ENCODE measurements around the gene SYT6. TPM values are rescaled to one million over a fixed set of nuclear protein-coding genes. Genes with fewer than 3 reads are reported as not detected.
"Not testable (repeated sequence)": the region's sequence is repeated elsewhere in the genome, so short reads cannot be mapped to it uniquely, and the experiment has no call there.

The SYT6 gene
- total RNA-seq, 1 donor from 2014 or later = not detected

- Mint-ChIP-seq H3K4me1 (no peaks in the 10 kb centered on the region), H3K27me3 (peaks cover 2% of the 10 kb centered on the region), H3K4me3 (no peak overlapping the region), H3K9me3 (peaks cover 8% of the 10 kb centered on the region), H3K27ac (no peak overlapping the region), H3K36me3 (ENCODE audit: low read depth) (no peaks in the 10 kb centered on the region)
- no peak for DNase-seq
- intact Hi-C loops (cut with micrococcal nuclease) = no loop called here
Observed at GRCh38 chr1:114072246-114072645, 81.4 kb downstream of the SYT6 start.

GRCh38 chr1:114069762-114070161 is 83.9 kb downstream of the SYT6 start:
- H3K9me3 Mint-ChIP-seq; intact Hi-C loops (cut with micrococcal nuclease); H3K27ac Mint-ChIP-seq; H3K4me3 Mint-ChIP-seq; H3K4me1 Mint-ChIP-seq; H3K36me3 Mint-ChIP-seq (ENCODE audit: low read depth); H3K27me3 Mint-ChIP-seq; DNase-seq: not testable (repeated sequence)

- H3K9me3 Mint-ChIP-seq; DNase-seq; H3K4me3 Mint-ChIP-seq; H3K27ac Mint-ChIP-seq; H3K4me1 Mint-ChIP-seq; H3K27me3 Mint-ChIP-seq; H3K36me3 Mint-ChIP-seq (ENCODE audit: low read depth); intact Hi-C loops (cut with micrococcal nuclease): not testable (repeated sequence)
Observed at GRCh38 chr1:114068684-114069083, 85.0 kb downstream of the SYT6 start.

GRCh38 chr1:114065671-114066070 is 88.0 kb downstream of the SYT6 start:
- intact Hi-C loops (cut with micrococcal nuclease); H3K4me1 Mint-ChIP-seq; H3K9me3 Mint-ChIP-seq; H3K4me3 Mint-ChIP-seq; H3K36me3 Mint-ChIP-seq (ENCODE audit: low read depth); H3K27ac Mint-ChIP-seq; H3K27me3 Mint-ChIP-seq; DNase-seq: not testable (repeated sequence)

GRCh38 chr1:114063544-114063943 is 90.1 kb downstream of the SYT6 start:
- Mint-ChIP-seq H3K27me3 (peaks cover 3% of the 10 kb centered on the region), H3K4me3 (no peak overlapping the region), H3K9me3 (no peaks in the 10 kb centered on the region), H3K36me3 (ENCODE audit: low read depth) (no peaks in the 10 kb centered on the region), H3K27ac (no peak overlapping the region), H3K4me1 (no peaks in the 10 kb centered on the region)
- DNase-seq = no peak
- intact Hi-C loops (cut with micrococcal nuclease) = no loop called here

GRCh38 chr1:114062477-114063099 is 91.1 kb downstream of the SYT6 start:
- Mint-ChIP-seq H3K36me3 (ENCODE audit: low read depth) (no peaks in the 10 kb centered on the region), H3K4me3 (no peak overlapping the region), H3K27ac (no peak overlapping the region), H3K27me3 (peaks cover 3% of the 10 kb centered on the region), H3K9me3 (no peaks in the 10 kb centered on the region), H3K4me1 (no peaks in the 10 kb centered on the region)
- DNase-seq = no peak
- intact Hi-C loops (cut with micrococcal nuclease) = no loop called here

- no peak overlapping the region for H3K27ac Mint-ChIP-seq
- intact Hi-C loops (cut with micrococcal nuclease) = no loop called here
Observed at GRCh38 chr1:114061121-114061830, 92.4 kb downstream of the SYT6 start.

GRCh38 chr1:114058236-114058635 is 95.4 kb downstream of the SYT6 start:
- DNase-seq; H3K27me3 Mint-ChIP-seq; H3K4me1 Mint-ChIP-seq; intact Hi-C loops (cut with micrococcal nuclease); H3K9me3 Mint-ChIP-seq; H3K36me3 Mint-ChIP-seq (ENCODE audit: low read depth); H3K27ac Mint-ChIP-seq; H3K4me3 Mint-ChIP-seq: not testable (repeated sequence)

More at GRCh38 chr1:114061121-114061830, 92.4 kb downstream of the SYT6 start:
- Mint-ChIP-seq H3K9me3 (no peaks in the 10 kb centered on the region), H3K4me3 (no peak overlapping the region), H3K36me3 (ENCODE audit: low read depth) (no peaks in the 10 kb centered on the region), H3K4me1 (no peaks in the 10 kb centered on the region), H3K27me3 (peaks cover 3% of the 10 kb centered on the region)
- DNase-seq = no peak

GRCh38 chr1:114054148-114054547 is 99.5 kb downstream of the SYT6 start:
- DNase-seq = no peak
- H3K36me3 Mint-ChIP-seq (ENCODE audit: low read depth) = no peaks in the 10 kb centered on the region
- no peak overlapping the region for H3K4me3 Mint-ChIP-seq
- peaks cover 1% of the 10 kb centered on the region for H3K27me3 Mint-ChIP-seq
- no peaks in the 10 kb centered on the region for H3K9me3 Mint-ChIP-seq
- no peak overlapping the region for H3K27ac Mint-ChIP-seq
- intact Hi-C loops (cut with micrococcal nuclease) = no loop called here
- H3K4me1 Mint-ChIP-seq = no peaks in the 10 kb centered on the region

GRCh38 chr1:114048232-114048631 is 105.4 kb downstream of the SYT6 start:
- H3K4me3 Mint-ChIP-seq = no peak overlapping the region
- no peaks in the 10 kb centered on the region for H3K36me3 Mint-ChIP-seq (ENCODE audit: low read depth)
- no peak for DNase-seq
- no peak overlapping the region for H3K27ac Mint-ChIP-seq
- peaks cover 5% of the 10 kb centered on the region for H3K27me3 Mint-ChIP-seq
- H3K4me1 Mint-ChIP-seq = no peaks in the 10 kb centered on the region
- intact Hi-C loops (cut with micrococcal nuclease) = no loop called here
- H3K9me3 Mint-ChIP-seq = no peaks in the 10 kb centered on the region

- intact Hi-C loops (cut with micrococcal nuclease) = no loop called here
- Mint-ChIP-seq H3K4me1 (no peaks in the 10 kb centered on the region), H3K4me3 (no peak overlapping the region), H3K36me3 (ENCODE audit: low read depth) (no peaks in the 10 kb centered on the region), H3K27ac (no peak overlapping the region), H3K27me3 (peaks cover 11% of the 10 kb centered on the region), H3K9me3 (no peaks in the 10 kb centered on the region)
- no peak for DNase-seq
Observed at GRCh38 chr1:114043548-114043947, 110.1 kb downstream of the SYT6 start.

GRCh38 chr1:114043054-114043453 is 110.6 kb downstream of the SYT6 start:
- Mint-ChIP-seq H3K9me3 (no peaks in the 10 kb centered on the region), H3K4me3 (no peak overlapping the region), H3K36me3 (ENCODE audit: low read depth) (no peaks in the 10 kb centered on the region), H3K27me3 (peaks cover 11% of the 10 kb centered on the region), H3K27ac (no peak overlapping the region), H3K4me1 (no peaks in the 10 kb centered on the region)
- intact Hi-C loops (cut with micrococcal nuclease) = no loop called here
- DNase-seq = no peak

GRCh38 chr1:114040273-114041015 is 113.2 kb downstream of the SYT6 start:
- H3K27ac Mint-ChIP-seq = no peak overlapping the region

More at GRCh38 chr1:114040273-114041015, 113.2 kb downstream of the SYT6 start:
- no peaks in the 10 kb centered on the region for H3K4me1 Mint-ChIP-seq
- no peak for DNase-seq
- no peak overlapping the region for H3K4me3 Mint-ChIP-seq
- intact Hi-C loops (cut with micrococcal nuclease) = no loop called here
- no peaks in the 10 kb centered on the region for H3K36me3 Mint-ChIP-seq (ENCODE audit: low read depth)
- H3K27me3 Mint-ChIP-seq = peaks cover 9% of the 10 kb centered on the region
- H3K9me3 Mint-ChIP-seq = no peaks in the 10 kb centered on the region
